HG03039 (cell line): ENCODE measurements around the gene DDI2.
"Not testable (repeated sequence)": the region's sequence is repeated elsewhere in the genome, so short reads cannot be mapped to it uniquely, and the experiment has no call there.

ENCODE experiments used
- ATAC-seq: cut with Tn5 transposase; IDR thresholded peaks from one replicate; pipeline ENCODE4 v1.9.1; 2021; ENCODE audit warnings: mild to moderate bottlenecking, moderate library complexity; ENCODE audit not compliant: unreplicated experiment

The DDI2 gene

DNA sequence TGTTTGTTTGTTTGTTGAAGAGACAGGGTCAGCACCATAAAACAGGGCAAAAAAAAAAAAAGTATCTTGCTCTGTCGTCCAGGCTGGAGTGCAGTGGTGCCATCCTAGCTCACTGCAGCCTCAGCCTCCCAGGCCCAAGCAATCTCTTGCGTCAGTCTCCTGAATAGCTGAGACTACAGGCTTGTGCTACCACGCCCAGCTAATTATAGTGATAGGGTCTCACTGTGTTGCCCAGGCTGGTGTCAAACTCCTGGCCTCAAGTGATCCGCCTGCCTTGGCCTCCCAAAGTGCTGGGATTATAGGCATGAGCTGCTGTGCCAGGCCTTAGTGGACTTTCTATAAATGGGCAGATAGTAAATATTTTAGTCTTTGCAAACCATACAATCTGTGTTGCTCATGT, 19.2 kb downstream of the DDI2 start:
- ATAC-seq: no peak

DNA sequence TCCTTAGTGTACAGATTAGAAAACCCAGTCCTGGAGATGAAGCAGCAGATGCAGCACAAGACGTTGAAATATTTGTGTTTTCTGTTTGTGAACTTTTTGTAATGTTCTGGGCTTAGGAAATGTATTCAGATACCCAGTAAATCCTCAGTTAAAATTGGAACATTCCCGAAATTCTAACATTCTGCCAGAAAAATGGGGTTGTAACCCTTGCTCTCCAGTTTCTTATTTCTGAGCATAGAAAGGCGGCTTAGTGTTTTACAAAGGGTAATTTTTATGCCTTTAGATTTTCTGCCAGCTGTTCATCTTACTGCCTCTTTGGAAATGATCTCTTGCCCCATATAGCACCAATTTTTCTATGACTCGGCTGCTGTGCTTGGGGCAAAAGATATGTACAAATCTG, 20.6 kb downstream of the DDI2 start:
- ATAC-seq: no peak

DNA sequence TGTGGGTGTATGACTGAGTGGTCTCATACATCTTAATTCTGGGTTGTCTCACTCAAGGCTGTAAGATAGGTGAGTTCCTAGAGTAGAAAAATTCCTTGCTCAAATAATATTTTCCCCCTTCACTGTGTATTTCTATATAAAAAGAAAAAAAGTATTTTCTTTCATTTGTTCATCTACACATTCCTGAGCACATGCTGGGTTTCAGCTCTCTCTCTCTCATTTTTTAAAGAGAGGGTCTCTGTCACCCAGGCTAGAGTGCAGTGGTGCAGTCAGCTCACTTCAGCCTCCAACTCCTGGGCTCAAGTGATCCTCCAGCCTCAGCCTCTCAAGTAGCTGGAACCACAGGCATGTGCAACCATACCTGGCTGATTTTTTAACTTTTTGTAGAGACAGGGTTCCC, 22.0 kb downstream of the DDI2 start:
- ATAC-seq: no peak

DNA sequence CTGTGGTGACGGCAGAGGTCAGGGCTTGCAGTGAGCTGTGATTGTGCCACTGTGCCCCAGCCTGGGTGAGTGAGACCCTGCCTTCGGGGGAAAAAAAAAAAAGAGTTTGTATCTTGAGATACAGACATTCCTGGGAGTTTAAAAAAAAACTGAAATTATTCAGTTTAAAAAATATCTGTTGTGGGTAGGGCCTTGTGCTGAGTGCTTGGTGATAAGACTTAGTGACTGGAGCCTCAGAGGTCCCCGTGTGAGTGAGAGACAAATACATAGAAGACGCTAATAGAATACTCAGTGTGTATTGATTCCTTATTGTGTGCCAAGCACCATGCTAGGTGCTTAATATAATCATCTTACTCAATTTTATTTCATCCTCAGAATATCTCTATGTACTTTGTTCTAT, 22.7 kb downstream of the DDI2 start:
- ATAC-seq: no peak

DNA sequence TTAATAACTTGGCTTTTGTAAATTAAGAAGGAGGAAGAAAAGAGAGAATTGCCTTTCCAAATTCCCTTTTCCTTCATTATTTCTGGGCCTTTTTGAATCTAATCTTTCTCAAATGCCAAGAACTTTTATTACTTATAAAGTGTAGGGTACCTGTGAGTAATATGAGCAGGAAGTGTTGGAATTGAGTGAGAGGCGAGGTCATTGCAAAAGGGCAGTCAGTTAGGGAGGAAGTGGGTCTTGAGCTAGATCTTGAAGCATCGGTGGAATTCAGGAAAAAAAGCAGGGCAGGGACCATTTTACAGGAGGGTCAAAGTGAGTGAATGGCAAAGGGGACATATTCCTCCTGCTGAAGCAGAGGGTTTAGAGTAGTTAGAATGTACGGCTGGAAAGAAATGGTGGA, 23.4 kb downstream of the DDI2 start:
- ATAC-seq: no peak

DNA sequence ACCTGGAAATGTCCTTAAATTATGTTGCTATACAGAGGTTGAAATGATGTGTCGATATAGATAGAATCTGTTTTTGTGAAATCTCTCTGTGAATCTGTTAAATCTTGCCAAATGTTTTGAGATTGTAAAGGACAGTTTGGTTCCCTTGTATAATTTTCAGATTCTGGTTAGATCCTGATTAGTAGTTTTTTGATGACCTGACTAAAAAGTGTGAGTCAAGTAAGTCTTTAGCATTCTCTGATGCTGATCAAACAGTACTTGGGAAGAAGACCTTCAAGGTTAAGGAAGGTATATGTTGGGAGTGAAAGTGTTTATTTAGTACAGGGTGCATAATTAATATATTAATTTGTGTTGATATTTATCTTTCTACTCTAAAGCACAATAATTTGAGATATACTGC, 32.7 kb downstream of the DDI2 start:
- no peak for ATAC-seq

DNA sequence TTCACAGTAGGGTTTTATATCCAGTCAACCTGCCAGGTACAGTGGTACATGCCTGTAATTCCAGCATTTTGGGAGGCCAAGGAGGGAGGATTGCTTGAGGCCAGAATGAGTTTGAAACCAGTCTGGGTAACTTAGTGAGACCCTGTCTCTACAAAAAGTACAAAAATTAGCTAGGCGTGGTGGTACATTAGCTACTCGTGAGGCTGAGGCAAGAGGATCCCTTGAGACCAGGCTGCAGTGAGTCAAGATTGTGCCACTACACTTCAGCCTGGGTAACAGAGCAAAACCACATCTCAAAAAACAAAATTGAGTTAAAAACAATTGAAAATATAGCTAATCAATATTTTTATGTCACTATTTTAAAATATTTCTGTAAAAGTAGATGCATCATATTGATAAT, 33.2 kb downstream of the DDI2 start:
- no peak for ATAC-seq

DNA sequence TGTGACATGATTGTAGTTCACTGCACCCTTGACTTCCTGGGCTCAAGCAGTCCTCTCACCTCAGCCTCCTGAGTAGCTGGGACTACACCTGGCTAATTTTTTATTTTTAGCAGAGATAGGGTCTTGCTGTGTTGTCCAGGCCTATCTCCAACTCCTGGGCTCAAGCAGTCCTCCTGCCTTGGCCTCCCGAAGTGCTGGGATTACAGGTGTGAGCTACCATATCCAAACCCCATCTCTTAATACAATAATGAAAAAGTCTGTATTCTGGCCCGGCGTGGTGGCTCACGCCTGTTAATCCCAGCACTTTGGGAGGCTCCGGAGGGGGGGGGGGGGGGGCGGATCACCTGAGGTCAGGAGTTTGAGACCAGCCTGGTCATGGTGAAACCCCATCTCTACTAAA, 34.9 kb downstream of the DDI2 start:
- ATAC-seq: not testable (repeated sequence)

DNA sequence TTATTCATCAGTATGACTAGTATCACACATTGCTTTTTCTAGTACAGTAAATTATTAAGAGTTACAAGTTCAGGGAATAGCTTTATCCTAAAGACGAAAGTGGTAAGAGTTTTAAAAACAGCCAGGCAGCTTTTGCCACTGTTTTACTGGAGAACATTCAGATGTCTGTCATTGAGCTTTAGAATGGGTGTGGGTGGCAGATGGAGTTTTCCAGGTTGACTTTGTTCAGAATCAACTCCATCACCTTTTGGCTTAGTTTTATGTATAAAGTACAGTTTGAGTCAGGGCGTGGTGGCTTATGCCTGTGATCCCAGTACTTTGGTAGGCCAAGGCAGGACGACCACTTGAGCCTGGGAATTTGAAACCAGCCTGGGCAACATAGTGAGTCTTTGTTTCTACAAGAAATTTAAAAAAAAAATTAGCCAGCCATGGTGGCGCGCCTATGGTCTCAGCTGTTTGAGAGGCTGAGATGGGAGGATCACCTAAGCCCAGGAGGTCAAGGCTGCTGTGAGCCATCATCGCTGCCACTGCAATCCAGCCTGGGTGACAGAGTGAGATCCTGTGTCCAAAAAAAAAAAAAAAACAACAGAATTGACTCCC, 36.9 kb downstream of the DDI2 start:
- no peak for ATAC-seq

DNA sequence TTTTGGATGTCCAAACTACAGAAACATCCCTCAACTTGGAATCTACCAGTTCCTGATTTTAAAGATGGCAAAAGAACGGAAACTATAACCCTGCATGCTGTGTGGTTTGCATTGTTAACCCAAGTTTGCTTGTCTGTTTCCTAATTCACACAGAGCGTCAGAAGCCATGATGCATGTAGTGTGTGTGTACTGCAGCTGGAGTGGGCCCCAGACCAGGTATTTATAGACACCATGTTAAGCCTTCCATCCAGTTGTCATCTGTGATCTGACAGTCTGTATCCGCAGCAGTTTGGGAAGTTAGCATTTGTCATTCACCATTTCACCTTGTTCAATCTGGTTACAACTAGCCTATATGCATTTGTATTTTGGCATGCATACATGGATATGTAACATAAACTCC, 39.2 kb downstream of the DDI2 start:
- ATAC-seq: no peak

DNA sequence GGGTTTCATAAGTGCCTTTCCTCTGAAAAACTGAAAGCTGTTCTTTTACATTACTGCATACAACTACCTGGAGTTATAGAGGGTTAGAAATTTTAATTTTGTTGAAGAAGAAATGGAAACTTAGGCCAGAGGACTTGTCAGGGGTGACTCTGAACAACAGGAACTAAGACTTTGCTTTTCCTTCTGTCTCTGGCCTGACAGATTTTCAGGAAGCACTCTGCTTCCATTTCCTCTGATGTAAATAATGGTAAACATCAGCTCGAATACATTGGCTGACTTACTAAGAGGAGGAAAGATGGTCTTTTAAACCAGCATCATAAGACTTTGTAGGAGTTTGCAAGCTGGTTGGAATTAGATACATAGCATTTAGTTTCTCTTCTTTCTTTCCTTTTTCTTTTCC, 39.8 kb downstream of the DDI2 start:
- no peak for ATAC-seq

DNA sequence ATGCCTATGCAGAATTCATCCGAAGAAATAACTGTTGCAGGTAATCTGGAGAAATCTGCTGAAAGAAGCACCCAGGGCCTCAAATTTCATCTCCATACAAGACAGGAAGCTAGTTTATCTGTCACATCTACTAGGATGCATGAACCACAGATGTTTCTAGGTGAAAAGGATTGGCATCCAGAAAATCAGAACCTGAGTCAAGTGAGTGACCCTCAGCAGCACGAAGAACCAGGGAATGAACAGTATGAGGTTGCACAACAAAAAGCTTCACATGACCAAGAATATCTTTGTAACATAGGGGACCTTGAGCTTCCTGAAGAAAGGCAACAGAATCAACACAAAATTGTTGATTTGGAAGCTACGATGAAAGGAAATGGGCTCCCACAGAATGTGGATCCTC, 42.9 kb downstream of the DDI2 start:
- no peak for ATAC-seq

DNA sequence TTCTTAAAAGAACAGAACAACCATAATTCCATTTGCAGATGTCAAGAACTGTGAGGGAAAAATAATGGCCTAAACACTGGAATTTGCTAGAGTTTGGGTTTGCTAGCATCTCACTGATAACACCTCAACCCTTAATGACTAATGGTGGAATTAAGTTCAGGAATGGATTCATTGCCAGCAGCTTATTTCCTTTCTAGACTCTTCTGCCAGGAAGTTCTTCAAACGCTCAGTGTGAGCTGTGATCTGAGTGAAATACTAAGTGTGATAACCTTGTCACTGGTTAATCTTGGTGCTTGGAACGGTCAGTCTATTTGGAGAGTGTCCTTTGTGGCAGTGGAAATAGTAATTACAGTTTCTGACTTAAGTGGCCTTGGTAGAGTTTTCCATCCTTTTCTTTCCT, 45.2 kb downstream of the DDI2 start:
- no peak for ATAC-seq

DNA sequence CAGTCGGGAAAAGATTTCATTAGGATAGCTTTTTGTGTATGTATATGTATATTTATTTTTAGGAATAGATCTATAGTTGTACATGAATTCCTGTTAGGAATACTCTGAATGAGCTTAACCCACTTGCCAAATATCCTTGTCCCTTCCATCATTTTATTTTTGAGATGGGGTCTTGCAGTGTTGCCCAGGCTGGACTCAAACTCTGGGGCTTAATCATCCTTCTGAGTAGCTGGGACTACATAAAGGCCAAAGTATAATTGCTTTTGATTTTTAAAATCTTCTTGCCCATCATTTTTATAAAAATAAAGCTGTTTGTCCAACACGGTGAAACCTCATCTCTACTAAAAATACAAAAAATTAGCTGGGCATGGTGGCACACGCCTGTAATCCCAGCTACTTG, 46.7 kb downstream of the DDI2 start:
- ATAC-seq: no peak

DNA sequence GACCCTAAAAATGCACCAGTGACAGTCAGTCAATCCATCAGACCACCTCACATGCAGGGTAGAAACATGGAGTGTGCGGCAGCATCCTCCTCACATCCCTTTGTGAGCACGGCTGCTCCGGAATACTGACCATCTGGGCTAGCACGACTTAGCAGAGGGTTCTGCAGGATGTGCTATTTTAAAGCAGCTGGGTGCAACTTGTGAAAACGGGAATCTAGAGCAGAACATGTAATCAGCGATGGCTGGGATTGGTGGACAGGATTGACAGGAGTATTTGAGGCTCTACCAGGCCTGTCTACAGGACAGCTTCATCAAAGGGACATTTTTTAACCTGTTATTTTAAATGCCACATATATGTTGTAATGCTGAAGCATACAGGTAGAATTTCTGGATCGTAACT, 50.1 kb downstream of the DDI2 start:
- ATAC-seq: no peak

DNA sequence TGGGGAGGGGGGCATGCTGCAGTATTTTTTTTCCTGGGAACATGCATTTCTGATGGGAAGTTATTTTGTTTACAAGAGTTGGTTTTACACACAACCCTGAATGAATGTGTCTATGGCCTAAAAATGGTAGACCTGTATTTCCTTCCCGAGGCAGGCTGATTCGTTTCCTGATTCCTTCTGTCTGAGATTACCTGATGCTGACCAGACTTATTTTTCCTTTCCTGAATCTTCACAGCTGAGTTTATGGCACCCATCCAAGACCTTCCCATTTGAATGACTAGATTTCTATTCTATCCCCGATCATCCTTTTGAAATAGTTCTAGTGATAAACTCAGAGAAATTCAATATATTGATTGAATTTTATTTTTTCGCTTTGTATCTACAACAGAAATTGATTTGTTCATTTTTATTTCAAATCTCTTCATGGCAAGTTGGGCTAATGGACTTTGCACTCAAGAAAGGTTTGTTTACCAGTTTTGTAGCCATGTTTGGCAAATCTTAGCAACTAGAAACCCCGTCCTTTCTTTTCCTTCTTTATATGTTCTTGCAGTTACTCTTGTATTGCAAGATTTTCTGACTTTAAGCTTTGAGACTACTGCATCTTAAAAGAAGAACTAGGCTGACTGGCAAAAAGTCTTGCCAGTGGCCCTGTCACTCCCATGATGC, 51.0 kb downstream of the DDI2 start:
- no peak for ATAC-seq

DNA sequence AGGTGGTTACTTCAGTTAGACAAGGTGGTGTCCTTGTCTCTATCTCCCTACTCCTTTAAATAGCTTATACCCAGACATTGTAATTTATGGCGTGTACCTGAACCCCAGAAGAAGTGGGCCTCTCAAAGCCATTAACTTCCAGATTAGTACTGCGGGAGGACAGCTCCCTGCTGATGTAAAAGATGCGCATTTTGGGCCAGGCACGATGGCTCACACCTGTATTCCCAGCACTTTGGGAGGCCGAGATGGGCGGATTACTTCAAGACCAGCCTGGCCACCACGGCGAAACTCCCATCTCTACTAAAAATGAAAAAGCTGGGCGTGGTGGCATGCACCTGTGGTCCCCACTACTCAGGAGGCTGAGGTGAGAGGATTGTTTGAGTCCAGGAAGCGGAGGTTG, 51.8 kb downstream of the DDI2 start:
- ATAC-seq: no peak

DNA sequence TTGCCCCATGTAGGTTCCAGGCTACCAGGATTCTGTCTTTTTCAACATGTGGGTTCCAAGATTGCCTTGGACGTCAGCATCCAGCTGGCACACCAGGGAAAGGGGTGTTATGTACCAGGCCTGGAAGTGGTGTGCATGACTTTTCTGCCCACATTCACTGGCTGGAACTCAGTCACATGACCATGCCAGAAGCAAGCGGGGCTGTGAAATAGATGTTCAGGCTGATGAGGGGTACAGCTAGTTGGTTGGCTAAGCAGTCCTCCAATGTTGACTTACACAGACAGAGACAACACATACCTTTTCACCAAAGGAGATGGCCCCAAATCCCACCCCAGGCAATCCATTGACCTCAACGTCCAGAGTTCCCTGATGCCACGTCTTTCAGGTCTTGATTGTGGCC, 52.6 kb downstream of the DDI2 start:
- ATAC-seq: no peak

DNA sequence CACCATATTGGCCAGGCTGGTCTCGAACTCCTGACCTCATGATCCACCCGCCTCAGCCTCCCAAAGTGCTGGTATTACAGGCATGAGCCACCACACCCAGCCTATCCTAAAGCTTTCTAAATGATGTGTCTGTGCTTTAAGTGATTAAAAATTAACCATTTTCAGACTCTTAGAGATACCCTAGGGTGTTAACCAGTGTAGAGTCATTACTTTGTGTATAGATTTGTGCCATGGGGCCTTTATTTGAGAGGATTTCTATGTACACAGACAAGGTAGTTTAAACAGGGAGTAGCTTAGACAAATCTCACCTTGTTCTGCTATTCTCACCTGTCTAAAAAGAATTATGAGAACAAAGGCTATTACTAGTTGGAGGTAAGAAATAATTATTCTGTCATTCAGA, 54.2 kb downstream of the DDI2 start:
- ATAC-seq: no peak

DNA sequence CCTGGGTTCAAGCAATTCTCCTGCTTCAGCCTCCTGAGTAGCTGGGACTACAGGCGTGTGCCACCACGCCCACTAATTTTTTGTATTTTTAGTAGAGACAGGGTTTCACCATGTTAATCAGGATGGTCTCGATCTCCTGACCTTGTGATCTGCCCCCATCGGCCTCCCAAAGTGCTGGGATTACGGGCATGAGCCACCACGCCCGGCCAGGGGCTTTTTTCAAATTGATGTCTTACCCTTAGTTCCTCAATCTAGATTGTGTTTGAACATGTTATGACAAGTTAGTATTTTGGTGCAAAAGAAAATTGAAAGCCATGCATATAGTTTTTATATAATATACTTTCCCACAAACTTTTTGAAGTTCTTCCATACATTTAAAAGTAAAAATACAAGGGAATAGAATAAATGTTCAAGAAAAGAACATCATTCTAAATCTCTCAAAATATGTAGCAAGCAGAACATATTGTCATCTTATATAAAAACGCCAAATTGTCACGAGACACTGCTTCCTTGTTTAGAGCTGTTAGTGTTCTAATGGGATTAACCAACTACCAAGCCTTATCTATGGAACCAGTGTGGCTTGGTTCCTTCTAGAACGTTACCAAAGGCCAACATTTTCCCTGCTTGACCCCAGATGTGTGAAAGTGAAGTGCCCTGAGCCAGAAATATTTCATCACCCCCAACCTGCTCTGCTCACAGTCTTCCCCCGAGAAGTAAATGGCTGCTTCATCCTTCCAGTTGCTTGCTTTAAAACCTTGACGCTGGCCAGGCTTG, 57.3 kb downstream of the DDI2 start:
- no peak for ATAC-seq

DNA sequence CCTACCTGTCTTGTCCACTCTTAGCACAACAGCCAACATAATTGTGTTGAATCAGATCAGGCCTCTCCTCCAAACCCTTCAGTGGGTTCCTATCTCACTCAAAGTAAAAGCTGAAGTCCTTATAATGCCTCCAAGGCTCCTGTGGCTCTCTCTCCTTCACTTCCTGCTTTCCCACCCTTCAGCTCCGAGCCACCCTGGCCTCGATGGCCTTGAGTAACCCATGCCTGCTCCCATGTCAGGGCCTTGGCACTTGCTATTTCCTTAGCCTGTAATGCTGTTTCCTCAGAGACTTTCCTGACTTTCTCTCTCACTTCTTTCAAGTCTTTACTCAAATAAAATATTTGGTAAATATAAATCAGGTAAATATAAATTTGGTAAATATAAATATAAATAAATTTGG, 58.8 kb downstream of the DDI2 start:
- ATAC-seq: no peak
